Left lung (tissue), 10 donors: ENCODE results near the gene ATP13A5. TPM values are rescaled to one million over a fixed set of nuclear protein-coding genes. Genes with fewer than 3 reads are reported as not detected.

Source experiments
- ATAC-seq: fragments of 200-7000 bp; cut with Tn5 transposase; one replicate; pipeline ENCODE4 v1.9.1; 2020; ENCODE audit warnings: moderate library complexity
- DNase-seq, 4 donors: peaks; one replicate each; pipeline ENCODE4 v3.0.0-alpha.2; 2013 to 2020
- H3K27ac ChIP-seq, 2 donors: fragments of 200-600 bp; sonication (generic) in 1 of 2; one replicate each; pipeline versions ENCODE4 v1.5.0 to v1.8.0; 2020 to 2021
- H3K27me3 ChIP-seq, 2 donors: fragments of 200-600 bp; sonication (generic) in 1 of 2; one replicate each; pipeline versions ENCODE4 v1.5.0 to v1.8.0; 2020 to 2021
- H3K36me3 ChIP-seq, 2 donors: fragments of 200-600 bp; sonication (generic) in 1 of 2; one replicate each; pipeline versions ENCODE4 v1.5.0 to v1.8.0; 2020 to 2021
- H3K4me1 ChIP-seq, 2 donors: fragments of 200-600 bp; one replicate each; pipeline ENCODE4 v1.8.0; 2021
- H3K4me3 ChIP-seq, 2 donors: fragments of 200-600 bp; sonication (generic) in 1 of 2; one replicate each; pipeline versions ENCODE4 v1.5.0 to v1.8.0; 2020 to 2021; ENCODE audit warnings: mild to moderate bottlenecking in 1 of 2
- H3K9me3 ChIP-seq, 2 donors: fragments of 200-600 bp; sonication (generic) in 1 of 2; one replicate each; pipeline versions ENCODE4 v1.5.0 to v1.8.0; 2020 to 2021
- intact Hi-C, 2 donors: fragments of 100-400 bp; cut with DNase I; formaldehyde crosslinking; loops; one replicate each; pipeline versions ENCODE4 v1.11.2 to v1.14.2; 2022
- polyA plus RNA-seq, 6 donors: library from polyadenylated mRNA; unstranded; fragments of 120-200 nt; gene quantifications; one replicate each; pipeline ENCODE4 v1.2.1, GENCODE V29; 2013; ENCODE audit not compliant: insufficient read length in 6 of 6
- total RNA-seq, 2 donors: library from RNA; stranded (reverse); fragmentation: NEBNext Ultra II Directional; extraction: Animal tissue kit (Norgen Biotek cat#: 25700); gene quantifications; one replicate each; pipeline ENCODE4 v1.2.1, GENCODE V29; 2021
- TF ChIP-seq, protein P1 (sequence below), 2 donors: fragments of 200-600 bp; sonication (generic) in 1 of 2; IDR thresholded peaks; one replicate each; pipeline versions ENCODE4 v1.5.0 to v1.8.0; 2021; ENCODE audit warnings: antibody characterized with exemption in 2 of 2
- donor health status: DM: no; HTN: yes; CAD: no.
- donor health status: DM: no; HTN: no; CAD: no.

The ATP13A5 gene
- total and polyA plus RNA-seq, 8 donors: 0.36 to 1.4 (median 0.96) TPM

- TF ChIP-seq, protein P1, sequence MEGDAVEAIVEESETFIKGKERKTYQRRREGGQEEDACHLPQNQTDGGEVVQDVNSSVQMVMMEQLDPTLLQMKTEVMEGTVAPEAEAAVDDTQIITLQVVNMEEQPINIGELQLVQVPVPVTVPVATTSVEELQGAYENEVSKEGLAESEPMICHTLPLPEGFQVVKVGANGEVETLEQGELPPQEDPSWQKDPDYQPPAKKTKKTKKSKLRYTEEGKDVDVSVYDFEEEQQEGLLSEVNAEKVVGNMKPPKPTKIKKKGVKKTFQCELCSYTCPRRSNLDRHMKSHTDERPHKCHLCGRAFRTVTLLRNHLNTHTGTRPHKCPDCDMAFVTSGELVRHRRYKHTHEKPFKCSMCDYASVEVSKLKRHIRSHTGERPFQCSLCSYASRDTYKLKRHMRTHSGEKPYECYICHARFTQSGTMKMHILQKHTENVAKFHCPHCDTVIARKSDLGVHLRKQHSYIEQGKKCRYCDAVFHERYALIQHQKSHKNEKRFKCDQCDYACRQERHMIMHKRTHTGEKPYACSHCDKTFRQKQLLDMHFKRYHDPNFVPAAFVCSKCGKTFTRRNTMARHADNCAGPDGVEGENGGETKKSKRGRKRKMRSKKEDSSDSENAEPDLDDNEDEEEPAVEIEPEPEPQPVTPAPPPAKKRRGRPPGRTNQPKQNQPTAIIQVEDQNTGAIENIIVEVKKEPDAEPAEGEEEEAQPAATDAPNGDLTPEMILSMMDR (IDR thresholded peaks at IDR 0.05): no peak
- intact Hi-C loops: no loop called here
- H3K4me3 ChIP-seq: no peak overlapping the region
- no peaks in the 10 kb centered on the region for H3K4me1 ChIP-seq
- no peak for ATAC-seq
- H3K36me3 ChIP-seq: no peaks in the 10 kb centered on the region
- H3K27ac ChIP-seq: no peak overlapping the region
- H3K9me3 ChIP-seq: no peaks in the 10 kb centered on the region
- DNase-seq: no peak
- no peaks in the 10 kb centered on the region for H3K27me3 ChIP-seq
These were observed 60.8 kb downstream of the ATP13A5 start for GRCh38 chr3:193317682-193318300.

GRCh38 chr3:193314161-193314560, 64.4 kb downstream of the ATP13A5 start:
- Histone ChIP-seq H3K4me1 (no peaks in the 10 kb centered on the region), H3K27ac (no peak overlapping the region), H3K27me3 (no peaks in the 10 kb centered on the region), H3K9me3 (no peaks in the 10 kb centered on the region), H3K36me3 (no peaks in the 10 kb centered on the region), H3K4me3 (no peak overlapping the region)
- no peak for DNase-seq
- intact Hi-C loops: no loop called here
- no peak for ATAC-seq
- TF ChIP-seq, protein P1 (IDR thresholded peaks at IDR 0.05): no peak

- ATAC-seq (no peak), DNase-seq (no peak)
- H3K36me3 ChIP-seq: no peaks in the 10 kb centered on the region
- TF ChIP-seq, protein P1 (IDR thresholded peaks at IDR 0.05): no peak
- H3K4me3 ChIP-seq: no peak overlapping the region
- H3K4me1 ChIP-seq: no peaks in the 10 kb centered on the region
- no peaks in the 10 kb centered on the region for H3K9me3 ChIP-seq
- no peak overlapping the region for H3K27ac ChIP-seq
- no peaks in the 10 kb centered on the region for H3K27me3 ChIP-seq
- intact Hi-C loops: no loop called here
These were observed 65.2 kb downstream of the ATP13A5 start for GRCh38 chr3:193313061-193313958.

DNA sequence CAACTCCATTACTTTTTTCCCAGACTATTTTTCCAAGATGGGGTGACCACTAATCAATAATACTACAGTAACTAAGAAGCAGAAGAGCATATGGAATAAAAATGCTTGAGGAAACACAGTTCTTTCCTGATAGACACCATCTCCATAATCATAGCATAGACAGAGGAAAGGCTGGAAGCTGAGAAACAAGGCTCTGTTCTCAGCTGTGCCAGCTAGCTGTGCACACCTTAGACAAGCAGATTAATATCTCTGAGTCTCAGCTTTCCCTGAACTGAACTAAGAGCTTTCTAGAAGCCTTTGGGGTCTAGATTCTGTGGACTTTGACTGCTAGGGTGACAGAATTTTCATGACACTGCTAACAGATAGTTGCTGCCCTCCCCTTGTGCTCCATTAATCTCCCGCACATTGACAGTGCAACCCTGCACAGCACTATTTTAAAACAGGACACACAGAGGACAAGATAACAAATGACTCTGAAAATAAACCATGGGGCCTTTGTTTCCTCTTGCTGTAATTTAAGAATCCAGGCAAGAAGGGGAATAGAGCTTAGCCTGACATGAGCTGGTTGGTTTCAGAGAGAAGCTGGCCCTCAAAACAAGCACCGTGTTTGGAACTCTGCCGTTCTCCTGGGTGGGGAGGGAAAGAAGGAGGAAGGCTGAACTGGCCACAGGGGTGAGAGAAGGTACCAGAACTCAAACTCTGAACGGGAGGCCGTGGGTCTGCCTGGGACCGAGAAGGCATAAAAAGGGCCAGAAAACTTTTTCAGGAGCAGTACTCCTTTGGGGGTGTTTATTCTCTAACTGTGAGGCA, 67.4 kb downstream of the ATP13A5 start:
- Histone ChIP-seq H3K36me3 (no peaks in the 10 kb centered on the region), H3K4me1 (no peaks in the 10 kb centered on the region), H3K27me3 (no peaks in the 10 kb centered on the region), H3K27ac (no peak overlapping the region), H3K9me3 (no peaks in the 10 kb centered on the region), H3K4me3 (no peak overlapping the region)
- TF ChIP-seq, protein P1 (IDR thresholded peaks at IDR 0.05): no peak
- DNase-seq: no peak
- intact Hi-C loops: no loop called here
- ATAC-seq: no peak

GRCh38 chr3:193305356-193305755, 73.2 kb downstream of the ATP13A5 start:
- Histone ChIP-seq H3K9me3 (no peaks in the 10 kb centered on the region), H3K4me1 (no peaks in the 10 kb centered on the region), H3K36me3 (no peaks in the 10 kb centered on the region), H3K4me3 (no peak overlapping the region), H3K27ac (no peak overlapping the region), H3K27me3 (no peaks in the 10 kb centered on the region)
- DNase-seq: no peak
- TF ChIP-seq, protein P1 (IDR thresholded peaks at IDR 0.05): no peak
- no peak for ATAC-seq
- intact Hi-C loops: no loop called here
